GM20431 (cell line): Measurements from ENCODE around the gene NGEF.
"Not testable (repeated sequence)": the region's sequence is repeated elsewhere in the genome, so short reads cannot be mapped to it uniquely, and the experiment has no call there.

Source experiments
- in situ Hi-C: fragments of 300-500 bp; cut with MseI, MboI; formaldehyde crosslinking; loops from one replicate; pipeline ENCODE4 v1.15.0; 2020; ENCODE audit warnings: low sequenced_read_pairs; ENCODE audit not compliant: unreplicated experiment

The NGEF gene

DNA sequence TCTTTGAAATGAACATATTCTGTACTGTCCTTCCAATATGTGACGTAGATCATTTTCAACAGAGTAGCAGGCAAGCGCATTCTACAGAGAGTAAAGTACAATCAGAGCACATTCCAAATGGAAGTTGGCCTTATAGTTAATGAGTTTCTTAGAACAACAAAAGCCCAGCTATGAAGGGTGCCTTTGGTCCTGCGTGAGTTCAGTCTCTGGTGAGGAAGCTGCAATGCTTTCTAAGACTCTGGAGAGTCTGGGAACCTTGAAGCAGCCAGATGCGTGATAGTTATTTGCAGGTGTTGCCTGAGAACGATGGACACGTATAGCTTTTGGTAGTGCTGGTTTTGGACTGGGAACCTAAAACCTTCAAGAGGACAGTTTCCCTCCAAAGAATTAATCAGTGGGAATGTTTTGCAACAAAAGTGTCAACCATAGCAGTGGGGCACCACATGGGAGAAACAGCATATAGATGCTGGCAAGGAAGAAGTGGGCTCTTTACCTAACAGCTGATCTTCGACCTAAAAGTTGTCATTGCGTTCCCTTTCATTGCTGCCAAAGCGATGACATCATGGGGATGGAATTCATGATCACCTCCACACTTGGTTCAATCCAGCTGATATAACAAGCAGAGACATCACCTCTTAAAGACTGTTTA lies 152.3 kb downstream of the NGEF start:
- in situ Hi-C loops = no loop called here

DNA sequence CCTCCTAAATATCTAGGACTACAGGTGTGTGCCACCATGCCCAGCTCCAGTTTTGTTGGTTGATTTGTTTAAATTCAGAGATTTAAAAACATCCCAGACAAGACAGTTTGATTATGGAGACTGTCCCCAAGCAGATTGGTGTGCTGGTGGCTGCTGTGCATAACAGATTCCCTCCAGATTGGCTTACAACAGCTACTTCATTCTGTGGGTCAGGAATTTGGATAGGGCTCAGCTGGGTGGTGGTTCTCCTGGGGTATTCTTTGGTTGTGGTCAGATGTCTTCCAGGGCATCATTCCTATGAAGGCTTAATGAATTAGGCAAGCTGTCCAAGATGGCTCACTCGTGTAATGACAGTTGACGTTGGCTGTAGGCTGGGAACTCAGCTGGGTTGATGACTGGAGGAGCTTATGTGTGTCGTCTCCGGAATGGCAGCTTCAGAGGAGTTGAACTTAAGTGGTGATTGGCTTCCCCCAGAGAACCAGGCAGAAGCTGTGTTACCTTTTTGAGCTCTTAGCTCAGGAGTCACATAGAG lies 153.6 kb downstream of the NGEF start:
- in situ Hi-C loops = no loop called here

DNA sequence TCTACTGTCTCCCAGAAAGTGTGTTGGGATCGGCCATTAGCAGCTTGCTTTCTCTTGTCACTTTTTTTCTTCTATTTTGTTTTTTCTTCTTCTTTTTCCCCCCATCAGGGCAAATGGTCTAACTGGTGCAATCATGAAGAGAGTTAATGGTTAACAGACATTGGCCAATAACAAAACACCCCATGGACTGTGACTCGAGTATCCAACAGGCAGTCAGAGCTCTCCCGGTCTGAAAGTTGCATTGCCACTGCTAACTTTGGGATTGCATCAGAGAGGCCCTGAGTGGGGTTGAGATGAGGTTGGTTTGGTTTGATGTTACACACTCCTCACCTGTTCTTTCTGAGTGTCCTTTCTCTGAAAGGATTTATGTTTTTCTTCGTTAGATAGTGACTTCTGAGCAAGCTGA lies 155.9 kb downstream of the NGEF start:
- in situ Hi-C loops = no loop called here

DNA sequence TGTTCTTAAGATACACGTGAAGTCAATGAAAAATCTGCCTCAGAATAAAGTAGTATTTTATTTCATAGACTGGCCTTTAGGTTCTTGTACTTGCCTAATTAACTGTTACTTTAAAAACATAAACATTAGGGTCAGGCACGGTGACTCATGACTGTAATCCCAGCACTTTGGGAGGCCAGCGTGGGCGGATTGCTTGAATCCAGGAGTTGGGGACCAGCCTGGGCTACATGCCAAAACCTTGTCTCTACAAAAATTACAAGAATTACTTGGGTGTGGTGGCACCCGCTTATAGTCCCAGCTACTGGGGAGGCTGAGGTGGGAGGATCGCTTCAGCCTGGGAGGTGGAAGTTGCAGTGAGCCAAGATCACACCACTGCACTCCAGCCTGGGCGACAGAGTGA lies 159.0 kb downstream of the NGEF start:
- in situ Hi-C loops = no loop called here

DNA sequence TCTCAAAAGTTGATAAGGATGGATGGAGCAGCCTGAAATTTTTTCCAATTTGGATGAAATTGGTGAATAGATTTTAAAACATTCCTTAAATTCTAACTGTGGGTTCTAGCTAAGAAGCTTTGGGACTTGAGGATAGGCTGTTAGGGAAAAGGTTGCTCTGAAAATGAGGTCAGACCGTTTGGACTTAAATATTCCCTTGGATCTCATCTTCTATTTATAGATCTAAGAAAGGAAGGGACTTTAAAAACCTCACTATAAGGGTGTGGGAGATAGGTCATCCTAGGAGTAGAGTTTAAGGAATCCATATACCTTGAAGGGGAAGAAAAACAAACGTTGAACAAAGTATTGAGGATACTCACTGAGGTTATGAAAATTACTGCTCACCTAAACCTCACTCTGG lies 160.4 kb downstream of the NGEF start:
- in situ Hi-C loops = no loop called here

DNA sequence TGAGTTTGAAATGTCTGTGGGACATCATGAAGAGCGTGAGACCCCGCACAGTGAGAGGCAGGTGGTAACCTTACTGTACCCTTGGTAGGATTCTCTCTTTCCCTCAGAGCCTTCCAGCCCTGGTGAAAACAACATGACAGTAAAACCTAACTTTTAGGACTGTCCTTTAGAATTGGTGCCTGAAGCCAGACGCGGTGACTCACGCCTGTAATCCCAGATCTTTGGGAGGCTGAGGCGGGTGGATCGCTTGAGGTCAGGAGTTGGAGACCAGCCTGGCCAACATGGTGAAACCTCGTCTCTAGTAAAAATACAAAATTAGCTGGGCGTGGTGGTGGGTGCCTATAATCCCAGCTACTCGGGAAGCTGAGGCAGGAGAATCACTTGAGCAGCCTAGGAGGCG lies 161.0 kb downstream of the NGEF start:
- in situ Hi-C loops = not testable (repeated sequence)

DNA sequence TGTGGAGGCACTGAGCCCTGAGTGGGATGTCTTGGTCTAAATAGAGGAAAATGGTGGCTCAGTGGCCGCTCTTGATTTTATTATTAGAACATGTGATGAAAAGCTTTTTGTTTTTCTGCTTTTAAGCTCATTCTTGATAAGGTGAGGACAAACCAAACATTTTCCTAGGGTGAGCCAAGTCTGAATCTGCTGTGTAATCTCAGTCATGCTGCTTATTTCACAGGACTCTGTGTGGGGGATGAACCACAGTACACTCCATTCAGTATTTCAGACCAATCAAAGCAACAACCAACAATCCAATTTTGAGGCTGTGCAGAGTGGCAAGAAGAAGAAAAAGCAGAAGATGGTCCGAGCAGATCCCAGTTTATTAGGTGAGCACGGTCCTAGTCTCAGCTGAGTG lies 163.0 kb downstream of the NGEF start:
- in situ Hi-C loops = no loop called here

DNA sequence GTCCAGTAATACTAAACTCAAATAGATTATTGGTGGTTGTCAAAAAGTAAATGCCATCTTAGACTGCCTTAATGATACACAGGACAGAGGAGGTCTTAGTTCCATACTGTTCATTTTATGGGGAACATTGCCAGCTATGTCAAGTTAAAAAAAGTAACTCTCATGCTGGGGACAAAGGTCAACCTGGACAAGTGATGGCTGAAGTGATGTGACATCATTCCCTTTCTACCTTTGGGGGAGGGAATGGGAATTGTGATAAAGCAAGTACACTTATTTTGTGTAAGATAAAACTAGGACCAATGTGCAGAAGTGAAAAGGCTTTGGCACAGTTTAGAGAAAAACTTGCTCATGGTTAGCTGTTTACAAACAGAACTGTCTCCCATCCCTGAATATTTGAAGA lies 167.0 kb downstream of the NGEF start:
- in situ Hi-C loops = no loop called here

DNA sequence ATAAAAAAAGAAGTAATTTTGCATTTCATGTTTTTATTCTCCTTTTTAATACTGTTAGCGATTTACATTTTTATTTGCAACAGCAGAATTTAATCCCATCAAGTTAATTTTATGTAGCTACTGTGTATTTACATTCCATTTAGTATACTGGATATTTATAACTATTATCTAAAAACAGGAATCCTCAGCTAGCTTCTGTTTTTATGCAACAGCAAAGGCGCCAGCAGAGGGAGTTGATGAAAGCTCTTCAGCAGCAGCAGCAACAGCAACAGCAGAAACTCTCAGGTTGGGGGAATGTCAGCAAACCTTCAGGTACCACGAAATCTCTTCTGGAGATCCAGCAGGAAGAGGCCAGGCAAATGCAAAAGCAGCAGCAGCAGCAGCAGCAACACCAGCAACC lies 169.2 kb downstream of the NGEF start:
- in situ Hi-C loops = no loop called here

DNA sequence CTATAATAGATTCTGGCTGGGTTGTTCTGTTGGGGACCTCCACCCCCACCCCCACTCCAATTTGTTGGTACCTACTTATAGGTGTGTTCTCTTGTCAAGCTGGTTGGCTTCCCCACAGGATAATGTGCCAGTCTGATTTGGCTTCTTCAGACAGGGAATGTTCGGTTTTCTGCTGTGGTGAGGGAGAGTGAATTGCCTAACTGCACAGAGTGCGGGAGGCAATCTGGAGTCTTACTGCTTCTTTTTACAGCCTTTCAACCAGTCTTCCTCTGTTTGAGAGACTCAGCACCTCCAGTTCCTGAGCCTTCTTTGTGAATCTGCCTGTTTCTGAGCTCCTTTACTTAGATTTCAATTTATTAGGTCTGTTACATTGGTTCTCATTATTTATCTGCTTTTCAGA lies 170.4 kb downstream of the NGEF start:
- in situ Hi-C loops = no loop called here

DNA sequence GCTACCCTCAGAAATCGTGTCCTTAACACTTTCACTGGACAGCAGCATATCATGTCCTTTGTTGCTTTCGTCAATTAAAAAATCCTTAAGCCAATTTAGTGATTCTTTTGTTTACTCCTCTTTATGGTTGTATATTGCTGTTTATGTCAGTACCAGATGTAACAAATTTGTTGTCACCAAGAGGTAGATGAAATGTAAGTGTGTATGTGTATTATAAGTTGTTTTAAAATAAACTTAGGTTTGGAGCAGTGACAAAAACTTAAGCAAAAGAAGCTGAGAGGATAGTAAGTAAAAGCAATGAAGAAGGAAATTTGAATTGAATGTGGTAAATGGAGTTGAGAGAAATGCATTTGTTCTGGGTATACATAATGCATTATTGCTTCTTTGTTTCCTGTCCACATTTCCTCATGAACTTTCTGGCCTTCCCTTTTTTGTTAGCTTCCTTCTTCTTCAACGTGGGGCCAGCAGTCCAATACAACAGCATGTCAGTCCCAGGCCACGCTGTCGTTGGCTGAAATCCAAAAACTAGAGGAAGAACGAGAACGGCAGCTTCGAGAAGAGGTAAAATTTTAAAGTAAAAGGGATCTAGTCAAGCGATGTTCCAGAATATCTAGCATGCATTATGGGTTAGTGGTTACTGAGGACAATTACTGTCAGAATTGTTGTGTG lies 173.5 kb downstream of the NGEF start:
- in situ Hi-C loops = no loop called here

DNA sequence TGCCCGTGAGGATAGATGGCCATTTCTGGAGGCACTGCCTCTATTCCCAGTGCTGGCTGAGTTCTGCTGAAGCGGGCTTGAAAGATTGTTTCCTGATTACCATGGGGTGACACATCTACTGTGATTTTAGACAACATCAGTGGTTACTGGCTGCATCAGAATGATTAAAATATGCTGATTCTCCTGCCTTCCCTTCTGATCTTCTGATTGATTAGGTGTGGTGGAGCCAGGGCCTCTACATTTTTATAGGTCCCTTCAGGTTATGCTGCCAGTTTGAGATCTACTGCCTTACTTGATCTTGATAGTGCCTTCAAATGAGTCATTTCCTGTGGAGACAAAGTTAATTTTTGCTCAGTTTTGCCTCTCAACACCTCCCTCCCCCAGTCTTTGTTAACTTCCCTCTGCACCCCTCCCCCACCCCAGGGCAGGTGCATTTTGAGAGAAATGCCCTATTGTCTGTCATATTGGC lies 174.6 kb downstream of the NGEF start:
- in situ Hi-C loops = no loop called here

DNA sequence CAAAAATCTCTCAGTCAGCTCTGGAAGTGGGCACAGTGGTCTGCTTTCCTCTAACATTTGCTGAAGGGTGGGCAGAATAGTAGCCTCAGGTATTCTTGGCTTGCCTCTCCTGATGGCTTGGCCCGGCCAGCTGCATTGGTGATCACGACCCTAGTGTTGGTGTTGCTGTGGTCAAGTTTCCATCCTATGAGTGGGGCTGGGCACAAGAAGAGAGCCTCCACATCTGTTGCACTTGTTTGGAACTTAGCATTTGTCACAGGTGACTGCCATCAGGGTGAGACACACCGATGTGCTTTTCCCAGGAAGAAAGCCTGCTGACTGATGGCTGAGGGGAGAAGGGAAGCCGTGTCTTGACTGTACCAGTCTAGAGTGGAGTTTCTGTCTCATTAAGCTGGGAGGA lies 176.1 kb downstream of the NGEF start:
- in situ Hi-C loops = no loop called here

DNA sequence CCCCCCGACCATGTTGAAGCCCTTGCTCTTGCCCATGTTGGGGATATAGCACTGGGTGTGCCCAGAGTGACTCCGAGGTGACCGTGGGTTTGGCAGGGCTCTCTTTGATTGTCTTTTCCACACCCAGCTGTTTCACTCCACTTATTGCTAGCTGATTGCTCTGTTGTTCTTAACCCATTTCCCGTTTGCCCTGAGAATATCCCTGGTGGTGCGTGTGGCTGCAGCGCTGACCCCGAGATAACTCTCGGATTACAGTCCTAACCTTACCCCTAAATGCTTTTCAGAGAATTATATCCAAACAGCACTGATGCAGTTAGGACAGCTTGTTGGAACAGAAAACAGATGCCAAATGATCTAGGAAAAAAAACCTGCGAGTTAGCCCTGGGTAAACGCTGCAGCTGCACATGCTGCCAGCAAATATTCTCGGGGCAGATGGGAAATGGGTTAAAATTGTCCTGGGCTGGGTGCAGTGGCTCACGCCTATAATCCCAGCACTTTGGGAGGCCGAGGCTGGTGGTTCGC lies 177.3 kb downstream of the NGEF start:
- in situ Hi-C loops = no loop called here

DNA sequence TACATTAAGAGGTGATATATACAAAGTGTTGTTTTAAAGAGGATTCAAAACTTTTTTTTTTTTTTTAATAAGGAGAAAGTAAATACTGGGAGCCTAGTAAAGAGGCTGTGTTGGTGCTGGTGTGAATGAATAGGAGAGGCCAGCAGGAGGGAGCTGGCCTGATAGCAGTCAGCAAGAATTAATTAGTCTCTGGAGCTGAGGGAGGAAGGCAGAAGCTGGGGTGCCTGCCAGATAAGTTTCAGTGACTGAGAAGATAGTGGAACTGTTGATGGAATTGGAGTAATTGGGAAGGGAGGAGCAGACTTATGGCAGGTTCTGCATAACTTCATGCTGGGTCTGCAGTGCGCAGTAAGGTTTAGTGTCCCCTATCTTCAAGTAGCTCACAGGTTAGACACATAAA lies 179.2 kb downstream of the NGEF start:
- in situ Hi-C loops = no loop called here

DNA sequence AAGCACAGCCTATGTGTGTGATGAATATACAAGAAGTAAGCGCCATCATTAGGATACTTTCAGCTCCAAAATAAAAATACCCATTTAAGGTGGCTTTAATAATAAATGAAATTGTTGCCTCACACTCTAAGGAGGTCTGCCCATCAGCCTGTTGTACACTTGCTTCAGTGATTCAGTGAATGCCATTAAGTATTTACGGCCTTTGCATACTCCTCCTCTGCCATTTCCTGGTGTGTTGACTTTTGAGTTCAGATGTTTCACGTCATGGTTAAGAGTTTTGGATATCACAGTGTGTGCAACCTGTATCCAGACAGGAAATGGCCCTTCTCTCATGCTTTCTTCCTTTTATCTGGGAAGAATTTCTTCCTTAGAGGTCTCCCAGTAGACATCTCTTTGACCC lies 181.6 kb downstream of the NGEF start:
- in situ Hi-C loops = no loop called here

DNA sequence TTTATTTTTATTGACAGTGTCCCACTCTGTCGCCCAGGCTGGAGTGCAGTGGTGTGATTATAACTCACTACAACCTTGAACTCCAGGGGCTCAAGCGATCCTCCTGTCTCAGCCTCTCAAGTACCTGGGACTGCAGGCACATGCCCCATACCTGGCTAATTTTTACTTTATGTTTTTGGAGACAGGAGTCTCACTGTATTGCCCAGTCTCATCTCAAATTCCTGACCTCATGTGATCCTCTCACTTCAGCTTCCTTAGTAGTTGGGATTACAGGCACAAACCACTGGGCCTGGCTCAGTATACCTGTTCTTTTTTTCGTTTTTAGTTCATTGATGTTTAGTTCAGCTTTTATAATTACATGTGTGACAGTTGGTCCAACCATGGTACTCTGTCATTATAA lies 183.1 kb downstream of the NGEF start:
- in situ Hi-C loops = no loop called here
